Natural killer cell (primary cell): ENCODE data around the gene ISG20L2. TPM values are rescaled to one million over a fixed set of nuclear protein-coding genes. Genes with fewer than 3 reads are reported as not detected.
A peak's percentile ranks its signal among the peaks of the same experiment; 100 is the strongest.

ENCODE experiments used
- ATAC-seq, 3 donors: fragments of 150-1000 bp in 2 of 3; fragments of 200-7000 bp in 1 of 3; cut with Tn5 transposase; 1 replicate in 1 of 3; 2 replicates in 2 of 3; pipeline ENCODE4 v1.10.0; 2021; ENCODE audit warnings: mild to moderate bottlenecking in 2 of 3, moderate library complexity in 2 of 3
- DNase-seq, 2 donors: peaks; one replicate each; pipeline versions ENCODE4 v3.0.0 to v3.0.0-alpha.2; 2013 to 2021; ENCODE audit warnings: mixed read lengths in 1 of 2
- H3K27ac ChIP-seq: one replicate; pipeline ENCODE4 v1.5.1; 2013; ENCODE audit warnings: mild to moderate bottlenecking, low read length
- H3K27me3 ChIP-seq: one replicate; pipeline ENCODE4 v1.6.1; 2013; ENCODE audit warnings: low read length; ENCODE audit not compliant: control insufficient read depth, insufficient read depth
- H3K36me3 ChIP-seq: one replicate; pipeline ENCODE4 v1.6.1; 2013; ENCODE audit warnings: low read length; ENCODE audit not compliant: control insufficient read depth, insufficient read depth
- H3K4me1 ChIP-seq: one replicate; pipeline ENCODE4 v1.6.1; 2013; ENCODE audit warnings: low read length; ENCODE audit not compliant: control insufficient read depth, insufficient read depth
- H3K4me3 ChIP-seq: one replicate; pipeline ENCODE4 v1.5.1; 2013; ENCODE audit warnings: low read length
- H3K9me3 ChIP-seq: one replicate; pipeline ENCODE4 v1.6.1; 2013; ENCODE audit warnings: low read length; ENCODE audit not compliant: control insufficient read depth, insufficient read depth
- H3K27ac Mint-ChIP-seq, 2 donors: one replicate each; pipeline ENCODE4 v1.8.0; 2022; ENCODE audit warnings: mild to moderate bottlenecking in 2 of 2, mixed read lengths in 2 of 2, moderate library complexity in 1 of 2
- H3K27me3 Mint-ChIP-seq, 2 donors: one replicate each; pipeline ENCODE4 v1.8.0; 2022; ENCODE audit warnings: low read depth in 2 of 2, mixed read lengths in 2 of 2
- H3K36me3 Mint-ChIP-seq: one replicate; pipeline ENCODE4 v1.8.0; 2022; ENCODE audit warnings: mixed read lengths
- H3K4me1 Mint-ChIP-seq, 2 donors: one replicate each; pipeline ENCODE4 v1.8.0; 2022; ENCODE audit warnings: mixed read lengths in 2 of 2
- H3K4me3 Mint-ChIP-seq: one replicate; pipeline ENCODE4 v1.8.0; 2022; ENCODE audit warnings: mild to moderate bottlenecking, moderate library complexity, mixed read lengths
- H3K9me3 Mint-ChIP-seq, 2 donors: one replicate each; pipeline ENCODE4 v1.8.0; 2022; ENCODE audit warnings: mixed read lengths in 2 of 2
- WGBS: methylation state at CpG from one replicate; pipeline ENCODE4 v1.1.7; 2013; ENCODE audit warnings: missing lambda C conversion rate; ENCODE audit not compliant: insufficient coverage; 5-methylcytosine and 5-hydroxymethylcytosine counted together
- intact Hi-C: fragments of 100-400 bp; cut with micrococcal nuclease; formaldehyde crosslinking; loops from one replicate; pipeline ENCODE4 v1.14.2; 2022
- total RNA-seq, 4 donors: library from RNA; stranded (reverse); fragments of 120-200 nt in 1 of 4; gene quantifications; one replicate each; pipeline versions ENCODE4 v1.2.3 to v1.2.4, GENCODE V29; 2013 to 2022
- TF ChIP-seq, protein P1 (sequence below): fragments of 200-600 bp; IDR thresholded peaks from one replicate; pipeline ENCODE4 v1.8.0; 2022; ENCODE audit warnings: antibody characterized with exemption

The ISG20L2 gene
- total RNA-seq, 3 donors from 2014 or later (not counting 1 experiment from before 2014, with no cell fraction given) = 60.3 to 71.9 (median 68.7) TPM

DNA sequence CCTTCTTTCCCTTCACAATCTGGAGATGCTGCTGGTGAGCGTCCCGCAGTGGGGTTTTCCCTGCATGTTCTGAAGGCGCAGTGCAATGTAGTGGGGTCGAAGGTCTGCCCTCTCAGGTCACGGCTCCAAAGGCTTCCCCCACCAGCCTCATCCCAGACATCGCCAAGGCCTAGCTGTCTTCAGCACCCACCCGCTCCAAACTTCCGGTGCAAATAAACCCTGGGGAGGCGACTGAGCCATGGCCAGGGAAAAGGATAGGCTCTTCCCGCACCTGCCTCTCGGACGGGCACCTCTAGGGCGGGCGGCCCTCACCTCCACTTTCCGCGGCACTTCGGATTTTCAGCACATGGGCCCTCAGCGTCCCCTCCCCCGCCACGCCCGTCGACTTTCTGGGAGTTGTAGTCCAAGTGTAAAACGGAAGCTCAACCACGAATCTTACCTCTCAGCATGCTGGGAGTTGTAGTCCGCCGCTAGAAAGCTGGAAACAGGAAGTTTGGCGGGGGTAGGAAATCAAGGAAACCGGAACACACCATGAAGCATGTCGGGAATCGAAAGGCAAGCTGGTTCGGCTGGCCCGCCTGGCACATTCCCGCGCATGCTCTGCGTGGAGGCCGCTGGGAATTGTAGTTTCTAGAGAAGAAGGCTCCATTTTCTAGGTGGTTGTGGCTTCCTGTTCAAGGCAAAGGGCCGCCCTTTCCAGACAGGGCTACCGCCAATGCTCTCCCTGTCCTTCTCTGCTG lies 12.3 kb upstream of the ISG20L2 start, which contains the start of gene MRPL24:
Gene MRPL24, minus strand, starts transcription at position 348 of the 740 bp plus-strand sequence. CDS start 2,384 bp downstream, outside the sequence.
- no peaks in the 10 kb centered on the region for H3K27me3 ChIP-seq
- H3K4me1 ChIP-seq = peaks cover 14% of the 10 kb centered on the region
- peak within 1 kb of the TSS; percentile 84 for H3K27ac ChIP-seq
- TF ChIP-seq, protein P1, sequence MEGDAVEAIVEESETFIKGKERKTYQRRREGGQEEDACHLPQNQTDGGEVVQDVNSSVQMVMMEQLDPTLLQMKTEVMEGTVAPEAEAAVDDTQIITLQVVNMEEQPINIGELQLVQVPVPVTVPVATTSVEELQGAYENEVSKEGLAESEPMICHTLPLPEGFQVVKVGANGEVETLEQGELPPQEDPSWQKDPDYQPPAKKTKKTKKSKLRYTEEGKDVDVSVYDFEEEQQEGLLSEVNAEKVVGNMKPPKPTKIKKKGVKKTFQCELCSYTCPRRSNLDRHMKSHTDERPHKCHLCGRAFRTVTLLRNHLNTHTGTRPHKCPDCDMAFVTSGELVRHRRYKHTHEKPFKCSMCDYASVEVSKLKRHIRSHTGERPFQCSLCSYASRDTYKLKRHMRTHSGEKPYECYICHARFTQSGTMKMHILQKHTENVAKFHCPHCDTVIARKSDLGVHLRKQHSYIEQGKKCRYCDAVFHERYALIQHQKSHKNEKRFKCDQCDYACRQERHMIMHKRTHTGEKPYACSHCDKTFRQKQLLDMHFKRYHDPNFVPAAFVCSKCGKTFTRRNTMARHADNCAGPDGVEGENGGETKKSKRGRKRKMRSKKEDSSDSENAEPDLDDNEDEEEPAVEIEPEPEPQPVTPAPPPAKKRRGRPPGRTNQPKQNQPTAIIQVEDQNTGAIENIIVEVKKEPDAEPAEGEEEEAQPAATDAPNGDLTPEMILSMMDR = no peak
- H3K4me3 ChIP-seq = peak within 1 kb of the TSS; percentile 52
- peaks cover 30% of the 10 kb centered on the region for H3K36me3 ChIP-seq
- no peaks in the 10 kb centered on the region for H3K9me3 ChIP-seq
- H3K27ac Mint-ChIP-seq = peak within 1 kb of the TSS; percentile 95 to 96
- intact Hi-C loops = loop anchor here (1.0 kb wide), 3 partner anchors 10 to 26 kb away; partner anchors contain the start of genes HDGF, ISG20L2, METTL25B and PRCC
- DNase-seq (peak; percentile 91 to 99), ATAC-seq (peak; percentile 91 to 97 (median 93))
- peaks cover 30% of the 10 kb centered on the region in 2 donors for H3K4me1 Mint-ChIP-seq
- WGBS = under 1% methylated on average over 38 of the region's 38 CpGs
- H3K9me3 Mint-ChIP-seq = no peaks in the 10 kb centered on the region
- H3K36me3 Mint-ChIP-seq = no peaks in the 10 kb centered on the region
- H3K4me3 Mint-ChIP-seq = peak within 1 kb of the TSS; percentile 92
- H3K27me3 Mint-ChIP-seq = no peaks in the 10 kb centered on the region

DNA sequence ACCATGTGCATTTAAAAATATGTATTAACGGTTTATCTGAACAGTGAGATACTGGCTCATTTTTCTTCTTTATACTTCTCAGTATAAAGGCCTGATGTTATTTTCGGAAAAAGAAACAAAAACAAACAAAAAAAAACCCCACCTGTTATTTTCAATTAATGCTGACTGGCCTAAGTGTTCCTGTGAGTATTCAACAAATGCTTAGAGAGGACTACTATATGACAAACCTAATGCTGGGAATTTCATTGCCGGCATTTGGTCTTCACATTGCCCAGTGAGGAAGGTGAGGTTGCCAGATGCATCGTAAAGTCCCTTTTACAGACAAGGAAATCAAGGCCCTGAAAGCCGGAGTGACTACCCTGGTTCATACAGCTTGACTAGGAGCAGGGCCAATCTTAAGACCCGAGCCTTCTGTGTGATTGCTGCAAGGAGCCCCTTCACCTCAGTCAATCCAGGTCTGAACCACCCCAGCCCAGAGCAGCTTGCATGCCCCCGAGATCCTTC lies 11.7 kb upstream of the ISG20L2 start:
- peaks cover 27% of the 10 kb centered on the region for H3K36me3 ChIP-seq
- peak overlapping the region; percentile 52 for H3K4me3 ChIP-seq
- intact Hi-C loops = no loop called here

DNA sequence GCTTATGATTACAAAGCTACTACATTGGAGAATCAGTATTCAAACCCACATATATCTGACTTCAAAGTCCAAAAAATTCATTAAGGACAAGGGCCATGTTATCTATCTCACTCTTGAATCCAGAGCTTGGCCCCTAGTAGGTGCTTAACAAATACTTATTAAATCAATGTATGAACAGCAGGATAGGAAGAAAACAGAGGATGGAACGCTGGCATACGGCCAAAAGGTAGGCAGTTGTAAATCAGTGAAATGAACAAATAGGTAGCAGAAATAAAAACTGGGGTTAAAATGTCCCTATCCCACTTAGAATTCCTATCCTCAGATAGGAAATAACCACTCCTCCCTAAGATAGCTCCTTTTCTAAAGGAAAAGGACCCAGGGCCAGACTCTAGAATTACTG lies 10.3 kb upstream of the ISG20L2 start:
- no peaks in the 10 kb centered on the region for H3K27me3 Mint-ChIP-seq
- Histone ChIP-seq H3K27ac (no peak overlapping the region), H3K36me3 (peaks cover 24% of the 10 kb centered on the region), H3K4me3 (no peak overlapping the region), H3K9me3 (no peaks in the 10 kb centered on the region), H3K27me3 (no peaks in the 10 kb centered on the region), H3K4me1 (peaks cover 13% of the 10 kb centered on the region)
- intact Hi-C loops = no loop called here
- WGBS = 100% methylated on average over 2 of the region's 2 CpGs
- no peaks in the 10 kb centered on the region for H3K36me3 Mint-ChIP-seq
- TF ChIP-seq, protein P1 = no peak
- H3K4me1 Mint-ChIP-seq = peaks cover 20 to 23% of the 10 kb centered on the region in 2 donors
- no peak for DNase-seq
- H3K9me3 Mint-ChIP-seq = no peaks in the 10 kb centered on the region
- H3K4me3 Mint-ChIP-seq = peak overlapping the region; percentile 62
- no peak for ATAC-seq
- peak overlapping the region in 1 of 2 donors; percentile 70 for H3K27ac Mint-ChIP-seq

More for the DNA sequence above, 11.7 kb upstream of the ISG20L2 start:
- peak overlapping the region; percentile 92 for H3K4me3 Mint-ChIP-seq
- no peaks in the 10 kb centered on the region for H3K9me3 Mint-ChIP-seq
- TF ChIP-seq, protein P1 = no peak
- H3K27me3 Mint-ChIP-seq = no peaks in the 10 kb centered on the region
- WGBS = 16% methylated on average over 4 of the region's 7 CpGs
- Histone ChIP-seq H3K27ac (peak overlapping the region; percentile 84), H3K4me1 (peaks cover 13% of the 10 kb centered on the region), H3K9me3 (no peaks in the 10 kb centered on the region), H3K27me3 (no peaks in the 10 kb centered on the region)
- H3K4me1 Mint-ChIP-seq = peaks cover 23 to 24% of the 10 kb centered on the region in 2 donors
- ATAC-seq = no peak
- H3K36me3 Mint-ChIP-seq = no peaks in the 10 kb centered on the region
- peak overlapping the region; percentile 95 to 96 for H3K27ac Mint-ChIP-seq
- DNase-seq = no peak
